GM19238 (cell line): ENCODE measurements around the gene TMEM94.
"Not testable (repeated sequence)": the region's sequence is repeated elsewhere in the genome, so short reads cannot be mapped to it uniquely, and the experiment has no call there.

Experiments used
- DNase-seq: peaks from one replicate; pipeline ENCODE4 v3.0.0; 2011; ENCODE audit warnings: low spot score; ENCODE audit not compliant: insufficient read length

TMEM94 gene

DNA sequence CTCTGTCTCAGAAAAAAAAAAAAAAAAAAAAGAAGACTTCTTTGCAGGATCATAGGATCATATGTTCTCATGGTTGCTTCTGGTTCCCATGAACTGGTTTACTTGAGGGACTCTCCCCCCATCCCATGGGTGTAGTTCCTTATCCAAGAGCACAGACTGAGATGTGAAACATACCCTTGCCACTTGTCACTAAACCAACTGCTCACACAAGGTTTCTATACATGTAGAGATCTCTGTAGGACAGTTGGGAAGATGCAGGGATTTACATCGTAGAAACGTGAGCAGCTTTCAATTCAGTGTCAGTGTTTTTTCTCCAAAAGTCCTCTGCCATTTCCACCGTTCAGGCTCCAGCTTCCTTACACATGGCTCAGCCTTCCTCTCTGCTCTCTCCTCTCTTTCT lies 11.1 kb upstream of the TMEM94 start:
- no peak for DNase-seq

DNA sequence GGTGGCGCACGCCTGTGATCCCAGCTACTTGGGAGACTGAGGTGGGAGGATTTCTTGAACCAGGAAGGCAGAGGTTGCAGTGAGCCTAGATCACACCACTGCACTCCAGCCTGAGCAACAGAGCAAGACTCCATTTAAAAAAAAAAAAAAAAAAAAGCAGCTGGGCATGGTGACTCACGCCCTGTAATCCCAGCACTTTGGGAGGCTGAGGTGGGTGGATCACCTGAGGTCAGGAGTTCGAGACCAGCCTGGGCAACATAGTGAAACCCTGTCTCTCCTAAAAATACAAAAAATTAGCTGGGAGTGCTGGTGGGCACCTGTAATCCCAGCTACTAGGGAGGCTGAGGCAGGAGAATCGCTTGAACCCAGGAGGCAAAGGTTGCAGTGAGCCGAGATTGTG lies 10.5 kb upstream of the TMEM94 start:
- DNase-seq = not testable (repeated sequence)

DNA sequence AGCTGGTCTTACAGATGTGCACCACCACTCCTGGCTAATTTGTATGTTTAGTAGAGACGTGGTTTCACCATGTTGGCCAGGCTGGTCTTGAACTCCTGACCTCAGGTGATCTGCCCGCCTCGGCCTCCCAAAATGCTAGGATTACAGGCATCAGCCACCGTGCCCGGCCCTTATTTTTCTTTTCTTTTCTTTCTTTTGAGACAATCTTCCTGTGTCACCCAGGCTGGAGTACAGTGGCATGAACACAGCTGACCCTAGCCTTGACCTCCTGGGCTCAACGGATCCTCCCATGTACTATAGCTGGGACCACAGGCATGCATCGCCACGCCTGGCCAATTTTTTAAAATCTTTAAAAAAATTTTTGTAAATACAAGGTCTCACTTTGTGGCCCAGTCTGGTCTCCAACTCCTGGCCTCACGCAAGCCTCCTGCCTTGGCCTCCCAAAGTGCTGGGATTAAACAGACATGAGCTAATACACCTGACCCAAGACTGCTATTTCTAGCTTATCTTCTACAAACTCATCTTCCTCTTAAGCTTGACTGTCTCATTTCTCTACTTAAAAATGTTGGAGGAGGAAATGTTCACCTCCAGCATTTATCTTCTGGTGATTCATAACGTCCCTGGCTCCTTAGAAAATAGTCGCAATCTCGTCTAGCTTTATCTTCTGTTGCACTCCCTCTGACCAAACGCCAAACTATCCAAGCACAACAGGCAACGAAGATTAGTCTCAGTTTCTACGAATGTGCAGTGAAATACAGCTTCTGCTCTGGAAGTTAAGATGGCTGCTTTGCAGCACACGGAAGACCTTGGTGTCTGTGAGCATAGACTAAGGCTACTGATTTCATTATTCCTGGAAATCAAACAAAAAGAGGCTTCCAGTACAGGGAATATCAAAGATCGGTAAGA lies 8.2 kb upstream of the TMEM94 start:
- no peak for DNase-seq

- DNase-seq = no peak
Measured at GRCh38 chr17:75450270-75450669, 6.2 kb upstream of the TMEM94 start.

- no peak for DNase-seq
Measured at GRCh38 chr17:75454193-75454592, 2.2 kb upstream of the TMEM94 start.

GRCh38 chr17:75454672-75455071 lies 1.8 kb upstream of the TMEM94 start:
- DNase-seq = not testable (repeated sequence)

DNA sequence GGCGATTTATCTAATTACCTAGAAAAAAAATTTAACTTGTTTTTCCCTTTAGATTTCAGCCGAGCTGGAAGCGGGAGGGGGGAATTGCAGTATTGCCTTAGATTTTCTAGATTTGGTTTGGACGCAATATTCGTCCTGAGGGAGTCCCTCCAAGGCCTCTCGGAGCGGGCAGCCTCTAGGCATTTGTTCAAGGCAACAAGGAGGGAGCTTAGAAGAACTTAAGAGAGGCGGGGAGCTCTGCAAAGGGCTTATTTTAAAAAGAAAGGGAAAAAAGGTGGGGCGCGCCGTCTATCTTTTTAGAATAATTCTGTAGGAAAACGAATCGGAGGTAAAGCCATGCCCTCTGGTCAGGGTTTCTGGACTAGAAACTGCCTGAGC lies 407 bp upstream of the TMEM94 start:
- DNase-seq = no peak

DNA sequence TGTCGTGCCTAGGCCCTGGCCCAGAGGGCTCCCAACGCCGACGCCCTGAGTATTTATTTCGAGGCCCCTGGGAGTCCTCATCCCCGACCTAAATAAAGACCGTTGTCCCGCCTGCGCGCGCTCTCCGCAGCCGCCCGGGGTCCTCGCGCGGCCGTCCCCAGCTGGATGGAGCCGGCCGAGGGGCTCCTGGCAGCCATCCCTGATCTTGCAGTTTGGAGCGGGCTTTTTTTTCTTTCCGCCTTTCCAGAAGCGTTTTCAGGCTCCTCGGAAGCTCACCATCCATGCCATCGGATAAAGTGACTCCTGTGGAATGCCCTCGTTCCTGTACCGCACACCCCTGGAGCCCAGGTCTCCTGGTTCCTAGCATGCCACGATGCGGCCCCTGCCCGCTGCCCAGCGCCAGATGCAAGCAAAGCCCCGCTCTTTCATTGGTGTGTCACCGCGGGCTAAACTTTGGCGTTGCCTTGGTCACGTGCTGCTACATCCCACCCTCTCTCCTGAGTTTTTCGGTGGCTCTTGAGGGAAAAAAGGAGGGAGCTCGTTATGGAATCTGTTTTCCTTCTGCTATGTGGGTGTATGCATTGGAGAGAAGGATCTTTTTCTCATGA lies 716 bp downstream of the TMEM94 start:
- DNase-seq = no peak

DNA sequence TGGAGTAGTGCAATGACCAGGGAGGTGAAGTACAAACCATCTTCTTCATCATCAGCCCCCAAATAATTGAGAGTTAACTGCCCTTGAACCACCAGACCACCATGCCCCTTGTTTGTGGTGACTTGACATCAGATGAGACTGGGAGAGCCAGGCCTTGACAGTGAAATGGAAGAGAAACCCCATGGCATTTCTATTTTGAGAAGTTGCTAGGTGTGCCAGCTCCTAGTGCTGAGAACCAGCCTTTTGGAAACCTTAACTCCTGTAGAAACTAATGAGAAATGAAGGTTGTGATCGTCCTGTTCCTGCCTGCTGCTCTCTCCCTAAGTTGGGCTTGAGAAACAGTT lies 2.8 kb downstream of the TMEM94 start:
- no peak for DNase-seq

GRCh38 chr17:75459590-75460267 lies 3.3 kb downstream of the TMEM94 start:
- no peak for DNase-seq

GRCh38 chr17:75460295-75460694 lies 3.9 kb downstream of the TMEM94 start:
- DNase-seq = no peak

DNA sequence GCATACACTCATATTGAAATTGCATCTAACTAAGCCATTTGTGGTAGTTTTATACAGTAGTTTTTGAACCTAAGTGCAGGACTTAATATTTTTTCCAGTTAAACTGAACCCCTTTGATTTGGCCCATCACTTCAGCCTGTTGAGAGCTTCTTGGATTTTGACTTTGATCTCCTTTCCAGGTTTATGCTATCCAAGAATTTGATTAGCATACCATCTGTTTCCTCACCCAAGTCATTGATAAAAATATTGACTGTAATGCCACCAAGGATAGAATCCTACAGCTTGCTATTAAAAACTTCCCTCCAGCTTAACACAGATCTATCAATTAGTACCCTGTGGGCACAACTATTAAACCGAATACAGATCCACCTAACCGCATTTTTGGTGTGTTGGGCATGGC lies 7.2 kb downstream of the TMEM94 start:
- no peak for DNase-seq

DNA sequence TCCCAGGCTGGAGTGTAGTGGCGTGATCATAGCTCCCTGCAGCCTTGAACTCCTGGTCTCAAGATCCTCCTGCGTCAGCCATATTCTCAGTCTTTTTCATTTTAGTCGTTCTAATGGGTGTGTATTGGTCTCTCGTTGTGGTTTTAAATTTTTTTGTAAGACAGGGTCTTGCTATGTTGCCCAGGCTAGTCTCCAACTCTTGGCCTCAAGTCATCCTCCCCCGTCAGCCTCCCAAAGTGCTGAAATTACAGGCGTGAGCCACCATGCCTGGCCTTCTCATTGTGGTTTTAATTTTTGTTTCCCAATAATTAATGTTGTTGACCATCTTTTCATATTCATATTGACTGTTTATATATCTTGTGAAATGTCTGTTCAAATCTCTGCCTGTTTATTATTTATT lies 8.6 kb downstream of the TMEM94 start:
- DNase-seq = no peak

GRCh38 chr17:75468291-75468754 lies 11.9 kb downstream of the TMEM94 start:
- DNase-seq = no peak

DNA sequence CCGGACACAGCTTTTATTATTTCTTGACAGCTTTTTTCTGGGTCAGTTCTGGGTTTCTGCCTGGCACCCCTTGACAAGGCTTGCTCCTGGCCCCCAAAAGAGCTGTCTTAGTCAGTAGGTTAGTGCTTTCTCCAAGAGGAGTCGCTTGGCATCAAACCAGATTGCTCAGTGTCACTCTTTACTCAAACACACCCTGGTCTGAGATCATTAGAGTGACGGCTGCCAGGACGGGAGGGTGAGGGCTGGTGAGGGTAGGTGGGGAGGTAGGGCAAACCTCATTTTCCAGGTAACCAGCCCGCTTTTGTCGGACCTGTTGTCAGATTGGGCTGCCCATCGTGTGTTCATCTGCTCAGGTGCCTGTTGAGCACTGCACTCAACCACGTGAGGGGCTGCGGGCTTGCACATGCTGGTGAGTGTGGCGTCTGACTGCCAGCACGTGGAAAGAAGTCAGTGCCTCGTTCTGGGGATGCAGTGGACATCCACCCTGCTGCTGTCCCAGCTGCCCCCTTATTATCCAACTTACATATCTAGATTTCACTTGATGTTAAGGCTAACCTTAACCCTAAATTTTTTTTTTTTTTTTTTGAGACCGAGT lies 12.4 kb downstream of the TMEM94 start:
- no peak for DNase-seq

GRCh38 chr17:75471207-75471606 lies 14.8 kb downstream of the TMEM94 start:
- DNase-seq = no peak

DNA sequence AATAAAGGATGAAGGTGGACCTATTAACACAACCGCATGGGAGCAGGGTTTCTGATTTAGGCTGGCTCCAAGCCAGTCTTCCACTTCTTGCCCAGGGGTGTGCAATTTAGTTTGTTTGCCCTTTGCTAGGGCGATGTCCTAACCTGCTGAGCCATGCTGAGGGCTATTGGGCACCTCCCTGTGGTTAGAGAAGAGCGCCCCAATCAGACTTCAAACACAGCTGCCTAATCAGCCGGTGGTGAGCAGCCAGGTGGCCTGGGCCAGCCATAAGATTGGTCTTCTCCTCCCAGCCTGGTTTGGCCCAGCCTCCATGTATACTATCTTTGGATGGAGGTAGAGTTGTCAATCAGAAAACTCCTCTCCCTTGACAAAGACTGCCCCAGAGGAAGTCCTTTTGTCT lies 15.7 kb downstream of the TMEM94 start:
- no peak for DNase-seq

DNA sequence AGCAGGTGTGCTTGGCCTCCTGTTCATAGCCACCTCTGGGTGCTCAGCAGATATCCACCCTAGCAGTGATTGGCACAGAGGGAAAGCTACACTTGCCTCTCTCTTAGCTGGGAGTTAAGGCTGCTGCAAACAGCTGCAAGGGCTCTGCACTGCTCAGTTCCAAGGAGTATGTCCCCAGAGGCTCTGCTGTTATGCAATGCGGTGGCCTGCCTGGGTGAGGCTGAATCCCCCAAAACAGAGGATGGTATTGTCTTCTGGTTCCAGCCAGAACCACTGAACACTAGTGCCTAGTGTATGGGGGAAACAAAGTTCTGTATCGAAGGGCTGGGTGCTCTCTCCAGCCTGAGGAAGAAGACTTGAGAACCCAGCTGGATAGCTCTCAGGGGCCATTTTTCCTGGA lies 16.8 kb downstream of the TMEM94 start:
- DNase-seq = no peak

DNA sequence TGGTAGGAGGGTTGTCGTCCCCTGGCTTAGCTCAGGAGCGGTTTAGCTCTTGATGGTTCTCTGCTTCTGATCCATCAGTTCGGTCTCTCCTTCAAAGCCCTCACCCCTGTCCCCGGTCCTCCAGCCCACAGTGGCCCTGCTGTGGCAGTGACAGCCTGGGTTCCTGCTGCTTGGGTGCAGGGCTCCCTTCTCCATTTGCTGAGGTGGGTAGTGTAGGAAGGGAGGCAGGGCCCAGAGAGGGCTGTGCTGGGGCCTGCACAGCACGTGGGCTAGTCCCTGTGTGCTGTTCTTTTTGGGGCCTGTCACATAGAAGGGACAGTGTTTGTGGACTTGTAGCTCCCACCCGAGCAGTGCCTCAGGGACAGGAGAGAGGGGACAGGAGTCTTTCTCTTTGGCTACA lies 18.3 kb downstream of the TMEM94 start:
- DNase-seq = no peak

DNA sequence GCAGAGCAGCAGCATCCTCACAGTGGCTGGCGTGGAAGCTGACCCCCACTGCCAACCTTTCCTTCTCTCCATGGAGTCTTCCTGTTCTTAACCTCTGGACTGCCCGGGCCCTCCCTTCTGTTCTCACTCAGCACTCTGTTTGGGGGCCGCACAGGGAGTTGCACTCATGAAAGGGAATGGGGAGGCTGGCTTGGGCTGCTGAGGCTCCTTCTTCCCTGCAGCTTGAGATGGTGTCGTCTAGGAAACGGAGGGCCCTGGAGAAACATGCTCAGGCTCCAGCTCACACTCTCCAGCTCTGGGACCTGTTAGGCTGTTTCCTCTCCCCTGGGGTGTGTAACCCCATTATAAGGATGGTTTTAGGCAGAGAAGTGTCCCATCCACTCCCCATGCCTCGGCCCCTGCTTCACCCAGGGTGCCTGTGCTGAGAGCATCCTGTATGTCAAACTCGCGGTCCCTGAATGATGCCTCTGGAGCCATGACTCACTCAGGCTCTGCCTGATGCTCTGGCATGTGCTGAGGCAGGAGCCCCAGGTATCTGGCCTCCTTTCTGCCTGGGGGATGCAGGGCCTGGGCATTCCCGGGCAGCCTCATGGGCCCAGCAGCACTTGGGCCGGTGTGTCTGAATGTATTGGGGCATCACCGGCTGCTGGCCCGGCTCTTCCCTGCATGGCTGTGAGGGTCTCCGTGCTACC lies 18.9 kb downstream of the TMEM94 start:
- DNase-seq = no peak

DNA sequence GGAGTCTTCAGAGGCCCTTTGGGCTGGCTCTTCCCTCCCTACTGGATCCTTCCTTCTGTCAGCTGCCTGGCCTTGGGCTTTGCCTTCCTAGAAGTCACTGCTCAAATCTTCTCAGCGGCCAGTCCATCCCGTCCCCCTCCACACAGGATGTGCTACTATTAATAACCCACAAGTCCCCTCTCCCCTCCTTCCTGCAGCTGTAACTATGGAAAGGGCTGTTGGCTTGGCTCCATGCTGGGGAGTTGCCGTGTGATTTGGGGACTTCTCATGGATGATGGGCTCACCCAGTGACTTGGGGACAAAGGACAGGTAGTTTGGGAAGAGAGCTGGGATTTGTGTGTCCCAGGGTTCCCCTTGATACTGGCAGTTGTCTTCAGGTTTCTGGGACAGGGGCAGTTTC lies 19.4 kb downstream of the TMEM94 start:
- no peak for DNase-seq

- no peak for DNase-seq
Measured at GRCh38 chr17:75476271-75476671, 19.8 kb downstream of the TMEM94 start.
